ENCODE results near the gene SUFU. TPM values are rescaled to one million over a fixed set of nuclear protein-coding genes. Genes with fewer than 3 reads are reported as not detected.
A peak's percentile ranks its signal among the peaks of the same experiment; 100 is the strongest.

The SUFU gene
- total and polyA plus RNA-seq, 2 of the 4 experiments (the other 2 are of a cell fraction): 2.2 to 11.0 TPM

DNA sequence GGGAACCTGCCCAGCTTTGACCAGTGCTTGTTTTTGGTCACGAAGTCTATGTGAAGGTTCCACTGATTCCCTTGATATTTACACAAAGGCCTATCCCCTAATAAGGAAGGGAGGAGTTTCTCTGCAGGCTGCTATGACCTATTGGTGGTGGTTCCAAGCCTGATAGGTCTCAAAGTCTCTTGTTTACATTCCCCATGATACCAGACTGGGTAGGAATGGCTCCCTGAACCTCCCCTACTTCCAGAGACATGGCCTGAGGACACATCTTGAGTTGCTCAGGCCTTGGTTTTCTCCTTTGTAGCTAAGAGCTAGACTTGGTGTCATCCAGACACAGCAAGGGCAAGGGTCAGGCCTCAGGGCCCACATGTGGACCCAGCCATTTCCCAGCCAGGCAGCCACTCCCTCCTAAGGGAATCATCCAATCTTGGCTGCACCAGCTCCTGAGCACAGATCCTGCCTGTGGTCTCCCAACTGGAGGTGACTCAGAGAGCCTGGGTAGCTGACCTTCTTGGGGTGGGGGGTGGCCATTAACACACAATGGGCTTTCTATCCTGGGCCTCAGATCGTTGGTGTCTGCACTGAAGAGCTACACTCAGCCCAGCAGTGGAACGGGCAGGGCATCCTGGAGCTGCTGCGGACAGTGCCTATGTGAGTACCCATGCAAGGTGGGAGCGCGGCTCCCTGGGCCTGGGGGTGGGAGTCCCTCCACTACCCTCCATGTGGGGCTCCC is 89.5 kb downstream of the SUFU start:
- H3K18ac ChIP-seq (ENCODE audit: low read depth, low read length): no peak overlapping the region
- POLR2A ChIA-PET (ENCODE audit: unreplicated experiment): interaction anchor here (0.6 kb wide), 1 partner anchor 90 kb away, joined by 3 read pairs; no protein-coding TSS in a partner anchor
- no peaks in the 10 kb centered on the region for H4K20me1 ChIP-seq (ENCODE audit: insufficient read depth, low read length)
- intact Hi-C loops (cut with micrococcal nuclease) (no loop called here), in situ Hi-C loops (cut with MboI; ENCODE audit: low sequenced_read_pairs) (no loop called here), dilution Hi-C loops (cut with HindIII; ENCODE audit: low sequenced_read_pairs, unreplicated experiment) (no loop called here)
- peaks cover 26 to 49% of the 10 kb centered on the region in 2 experiments for H3K79me1 ChIP-seq (ENCODE audit: low read depth in 1 of 2, low read length in 2 of 2)
- peak overlapping the region; percentile 68 for H2AK5ac ChIP-seq (ENCODE audit: low read depth, low read length)
- peak overlapping the region; percentile 15 for H3K14ac ChIP-seq (replicated peaks; ENCODE audit: low read depth, low read length)
- peak overlapping the region; percentile 53 for H2BK5ac ChIP-seq (ENCODE audit: low read depth, low read length, poor library complexity, severe bottlenecking)
- peak; percentile 73 for ATAC-seq (ENCODE audit: low read depth)
- H3K36me3 ChIP-seq (ENCODE audit: control insufficient read depth, insufficient read depth, low read length): peaks cover 12% of the 10 kb centered on the region
- no peak overlapping the region for H3K56ac ChIP-seq (ENCODE audit: extremely low read depth, insufficient read depth, low read length)
- peak overlapping the region; percentile 52 for H2AK9ac ChIP-seq (replicated peaks; ENCODE audit: low read depth, low read length, poor library complexity)
- H3K4me2 ChIP-seq (ENCODE audit: low read depth, low read length): no peak overlapping the region
- H3K4ac ChIP-seq (ENCODE audit: low read depth, low read length): peak overlapping the region; percentile 59
- H3K4me1 ChIP-seq (ENCODE audit: control insufficient read depth, insufficient read depth, low read length): peaks cover 11% of the 10 kb centered on the region
- H3K9ac ChIP-seq (ENCODE audit: low read depth, low read length): no peak overlapping the region
- no peaks in the 10 kb centered on the region for H3K27me3 ChIP-seq (ENCODE audit: control insufficient read depth, insufficient read depth, low read length)
- peak overlapping the region; percentile 64 for H2AFZ ChIP-seq (replicated peaks; ENCODE audit: low read length, poor library complexity)
- peak overlapping the region; percentile 12; the same call in 1 of the 2 replicates for H4K91ac ChIP-seq (ENCODE audit: insufficient read depth, low read depth, low read length)
- H3K4me3 ChIP-seq (ENCODE audit: insufficient read depth, low read depth, low read length): no peak overlapping the region
- DNase-seq: peak; percentile 74
- peak overlapping the region; percentile 29; the same call in 2 of the 3 replicates for H2BK15ac ChIP-seq (ENCODE audit: low read depth, low read length)
- CTCF ChIA-PET: no interaction called here
- WGBS, 2 experiments (ENCODE audit: extremely low coverage in 2 of 2, insufficient read length in 1 of 2): 67% methylated on average over 1 of the region's 6 CpGs; no CpG with 5 or more reads in 1 of the 2 experiments
- H3K27ac ChIP-seq (ENCODE audit: insufficient read depth, low read length): no peak overlapping the region
- H2BK20ac ChIP-seq (ENCODE audit: low read depth, low read length): peak overlapping the region; percentile 44; the same call in 1 of the 2 replicates
- peak overlapping the region; percentile 26; the same call in 1 of the 2 replicates for H3K23ac ChIP-seq (ENCODE audit: low read depth, low read length)
- no TSS peak for BruUV-seq (replicated peaks)
- TF ChIP-seq MAZ (IDR thresholded peaks at IDR 0.05; ENCODE audit: borderline replicate concordance, low read depth, low read length): peak; percentile 33; the same call in 1 of the 2 replicates
- no peak for TF ChIP-seq CEBPB (IDR thresholded peaks at IDR 0.05; ENCODE audit: low read depth, low read length)
- no peak for TF ChIP-seq NFE2L2 (IDR thresholded peaks at IDR 0.05; ENCODE audit: low read depth, low read length)
- TF ChIP-seq POLR2A (IDR thresholded peaks at IDR 0.05; ENCODE audit: low read depth, low read length): no peak
- TF ChIP-seq MAFK (IDR thresholded peaks at IDR 0.05; ENCODE audit: low read depth, low read length): no peak
- TF ChIP-seq, protein P1, sequence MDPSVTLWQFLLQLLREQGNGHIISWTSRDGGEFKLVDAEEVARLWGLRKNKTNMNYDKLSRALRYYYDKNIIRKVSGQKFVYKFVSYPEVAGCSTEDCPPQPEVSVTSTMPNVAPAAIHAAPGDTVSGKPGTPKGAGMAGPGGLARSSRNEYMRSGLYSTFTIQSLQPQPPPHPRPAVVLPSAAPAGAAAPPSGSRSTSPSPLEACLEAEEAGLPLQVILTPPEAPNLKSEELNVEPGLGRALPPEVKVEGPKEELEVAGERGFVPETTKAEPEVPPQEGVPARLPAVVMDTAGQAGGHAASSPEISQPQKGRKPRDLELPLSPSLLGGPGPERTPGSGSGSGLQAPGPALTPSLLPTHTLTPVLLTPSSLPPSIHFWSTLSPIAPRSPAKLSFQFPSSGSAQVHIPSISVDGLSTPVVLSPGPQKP (IDR thresholded peaks at IDR 0.05; ENCODE audit: borderline replicate concordance, low read depth, low read length): no peak
- H3K9me1 ChIP-seq (ENCODE audit: insufficient read depth, low read length): peaks cover 19% of the 10 kb centered on the region
- peak overlapping the region; percentile 26; the same call in 1 of the 2 replicates for H4K5ac ChIP-seq (ENCODE audit: low read depth, low read length)
- no peaks in the 10 kb centered on the region for H3K9me3 ChIP-seq (ENCODE audit: control insufficient read depth, insufficient read depth, low read length)
- peak overlapping the region; percentile 21 for H2BK120ac ChIP-seq (ENCODE audit: low read depth, low read length)
- H4K8ac ChIP-seq (ENCODE audit: low read depth in 2 of 2, low read length in 2 of 2): peak overlapping the region; percentile 1 to 36; a peak in 1 of 4 replicates

All from IMR-90 (cell line).